GM18499 (cell line): ENCODE measurements around the gene TSHR.

Experiments used
- ATAC-seq: cut with Tn5 transposase; IDR thresholded peaks from one replicate; pipeline ENCODE4 v1.9.1; 2021; ENCODE audit warnings: moderate number of reproducible peaks; ENCODE audit not compliant: insufficient read depth, unreplicated experiment

Gene TSHR

GRCh38 chr14:81169711-81170103 is 214.3 kb downstream of the TSHR start:
- ATAC-seq, result peak; percentile 2

- peak; percentile 88 for ATAC-seq
Observed at GRCh38 chr14:81170104-81170828, 214.8 kb downstream of the TSHR start.

DNA sequence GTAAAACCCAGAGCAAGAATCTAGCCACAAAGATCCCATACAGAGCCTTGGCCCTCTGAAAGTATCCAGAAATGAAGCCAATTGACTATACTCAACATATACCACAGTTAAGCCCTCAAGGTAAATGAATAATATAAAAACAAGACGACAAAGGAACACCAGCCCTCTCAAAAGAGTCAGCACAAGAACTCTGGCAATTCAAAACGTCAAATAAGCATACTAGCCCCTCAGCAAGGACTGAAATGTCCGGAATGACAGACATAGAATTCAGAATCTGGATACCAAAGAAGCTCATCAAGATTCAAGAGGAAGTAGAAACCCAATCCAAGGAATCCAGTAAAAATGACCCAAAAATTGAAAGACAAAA is 215.4 kb downstream of the TSHR start:
- ATAC-seq, result no peak

DNA sequence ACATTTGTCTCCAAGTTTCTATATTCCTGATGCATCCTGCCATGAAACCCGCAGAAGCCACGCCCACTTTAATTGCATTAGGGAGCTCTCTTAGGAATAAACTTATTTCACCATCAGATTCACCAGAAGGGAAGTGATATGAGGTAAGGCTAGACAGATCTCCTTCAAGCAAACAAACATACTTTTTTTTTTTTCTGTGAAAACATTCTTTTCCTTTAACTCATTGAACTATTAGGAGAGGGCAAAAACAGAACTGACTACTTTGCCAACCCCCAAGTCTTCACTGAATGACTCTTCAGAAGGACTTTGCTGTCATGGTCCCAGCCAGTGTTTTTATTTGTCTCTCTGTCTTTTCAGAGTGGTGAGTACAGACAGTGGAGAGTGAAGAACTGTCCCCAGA is 216.9 kb downstream of the TSHR start:
- peak; percentile 21 for ATAC-seq

DNA sequence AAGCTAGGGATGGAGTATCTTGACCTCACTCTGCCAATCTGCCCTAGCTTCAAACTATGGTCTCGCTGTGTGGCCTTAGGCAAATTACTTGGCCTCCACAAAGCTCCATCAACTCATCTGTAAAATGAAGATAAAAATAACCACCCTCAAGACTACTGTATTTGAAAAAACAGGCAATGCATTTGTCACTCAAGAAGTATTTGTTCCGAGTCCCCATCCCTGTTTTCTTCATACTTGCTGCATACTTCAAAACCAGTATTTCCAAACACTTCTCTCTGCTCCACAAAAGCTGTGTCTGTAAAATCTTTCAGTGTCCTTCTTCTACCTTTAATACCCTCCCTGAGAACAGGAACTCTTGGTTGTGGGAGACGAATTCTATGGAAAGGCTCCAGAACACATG is 217.5 kb downstream of the TSHR start:
- peak; percentile 8 for ATAC-seq

DNA sequence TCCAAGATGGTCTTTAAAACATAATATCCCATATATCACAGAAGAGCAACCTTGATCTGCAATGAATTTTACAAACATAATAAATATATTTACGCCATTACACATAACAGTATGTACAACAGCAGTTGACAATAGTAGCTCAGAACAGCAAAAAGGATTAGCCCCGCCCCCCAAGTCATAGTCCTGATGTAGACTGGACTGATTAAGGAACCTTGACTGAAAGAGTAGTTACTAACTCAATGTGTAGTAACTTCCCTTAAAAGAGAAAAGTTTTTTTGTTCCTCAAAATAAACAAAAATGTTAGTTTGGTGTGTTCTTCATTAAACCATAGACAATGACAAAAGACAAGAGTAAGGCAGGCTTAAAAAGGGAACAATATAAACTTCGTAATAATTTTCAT is 220.8 kb downstream of the TSHR start:
- ATAC-seq, result no peak

DNA sequence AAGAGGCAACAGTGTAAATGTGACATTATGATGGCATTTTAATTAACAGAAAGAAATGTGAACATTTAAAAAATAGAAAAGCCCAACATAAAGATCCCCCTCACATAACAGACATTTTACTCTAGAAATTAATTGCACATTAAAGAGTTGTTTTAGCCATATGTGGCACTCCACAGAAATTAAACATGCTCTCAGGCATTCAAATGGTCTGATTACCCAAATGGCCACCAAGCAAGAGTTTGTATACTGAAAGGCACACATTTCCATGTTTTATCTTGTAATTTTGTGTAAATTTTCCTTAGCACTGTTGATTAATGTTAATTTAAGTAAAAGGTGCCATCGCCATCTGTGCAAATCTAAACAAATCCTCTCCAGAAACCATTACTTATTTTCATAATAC is 221.8 kb downstream of the TSHR start:
- no peak for ATAC-seq

GRCh38 chr14:81178063-81178462 is 222.6 kb downstream of the TSHR start:
- peak; percentile 70 for ATAC-seq

- no peak for ATAC-seq
Observed at GRCh38 chr14:81179631-81180030, 224.2 kb downstream of the TSHR start.

GRCh38 chr14:81187832-81188522 is 232.6 kb downstream of the TSHR start:
- peak; percentile 85 for ATAC-seq

GRCh38 chr14:81192594-81192993 is 237.2 kb downstream of the TSHR start:
- ATAC-seq, result no peak

- peak; percentile 52 for ATAC-seq
Observed at GRCh38 chr14:81193924-81194633, 238.7 kb downstream of the TSHR start.
